Esophagus muscularis mucosa (tissue), 4 donors: ENCODE data around the gene EFTUD2.

Experiments used
- EP300 ChIP-seq: sonication (generic); formaldehyde crosslinking; IDR thresholded peaks from one replicate; pipeline ENCODE4 v1.6.1; 2017; ENCODE audit warnings: antibody characterized with exemption
- POLR2A ChIP-seq: fragments of 450-650 bp; IDR thresholded peaks from one replicate; pipeline ENCODE4 v1.6.1; 2017; ENCODE audit warnings: antibody characterized with exemption, moderate library complexity, mild to moderate bottlenecking, low read depth
- POLR2AphosphoS5 ChIP-seq, 2 donors: sonication (generic); formaldehyde crosslinking; IDR thresholded peaks; one replicate each; pipeline ENCODE4 v1.6.1; 2017; ENCODE audit warnings: antibody characterized with exemption in 2 of 2
- TF ChIP-seq, protein P1 (sequence below), 3 experiments: fragments of 200-600 bp in 2 of 3; fragments of 450-650 bp in 1 of 3; sonication (generic) in 2 of 3; IDR thresholded peaks; one replicate each; pipeline ENCODE4 v1.5.1; 2017 to 2019; ENCODE audit warnings: antibody characterized with exemption in 3 of 3, mild to moderate bottlenecking in 2 of 3, moderate library complexity in 1 of 3

DNA sequence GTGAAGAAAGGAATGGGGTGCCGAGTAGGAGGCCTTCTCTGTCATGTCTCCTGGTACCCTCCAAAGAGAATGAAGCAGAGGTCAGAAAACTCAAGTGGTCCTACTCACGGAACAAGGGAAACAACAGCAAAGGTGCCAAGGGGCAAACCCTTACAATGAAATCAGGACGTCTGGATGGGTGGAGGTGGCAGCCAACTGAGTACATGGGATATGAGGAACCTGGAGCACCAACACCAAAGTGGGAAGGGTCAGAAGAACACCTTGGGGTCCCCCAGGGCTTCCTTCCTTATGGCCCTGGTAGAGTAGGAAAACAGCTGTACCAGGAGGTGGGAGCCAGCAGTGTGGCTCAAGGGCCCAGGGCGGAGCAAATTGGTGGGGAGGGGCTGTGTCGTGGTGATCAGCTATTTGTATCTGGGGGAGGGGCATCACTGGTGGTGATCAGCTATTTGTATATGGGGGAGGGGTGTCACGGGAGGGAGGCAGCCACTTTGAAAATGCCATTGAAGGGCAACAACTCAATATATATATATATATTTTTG, 50.9 kb downstream of the EFTUD2 start:
- TF ChIP-seq, protein P1, sequence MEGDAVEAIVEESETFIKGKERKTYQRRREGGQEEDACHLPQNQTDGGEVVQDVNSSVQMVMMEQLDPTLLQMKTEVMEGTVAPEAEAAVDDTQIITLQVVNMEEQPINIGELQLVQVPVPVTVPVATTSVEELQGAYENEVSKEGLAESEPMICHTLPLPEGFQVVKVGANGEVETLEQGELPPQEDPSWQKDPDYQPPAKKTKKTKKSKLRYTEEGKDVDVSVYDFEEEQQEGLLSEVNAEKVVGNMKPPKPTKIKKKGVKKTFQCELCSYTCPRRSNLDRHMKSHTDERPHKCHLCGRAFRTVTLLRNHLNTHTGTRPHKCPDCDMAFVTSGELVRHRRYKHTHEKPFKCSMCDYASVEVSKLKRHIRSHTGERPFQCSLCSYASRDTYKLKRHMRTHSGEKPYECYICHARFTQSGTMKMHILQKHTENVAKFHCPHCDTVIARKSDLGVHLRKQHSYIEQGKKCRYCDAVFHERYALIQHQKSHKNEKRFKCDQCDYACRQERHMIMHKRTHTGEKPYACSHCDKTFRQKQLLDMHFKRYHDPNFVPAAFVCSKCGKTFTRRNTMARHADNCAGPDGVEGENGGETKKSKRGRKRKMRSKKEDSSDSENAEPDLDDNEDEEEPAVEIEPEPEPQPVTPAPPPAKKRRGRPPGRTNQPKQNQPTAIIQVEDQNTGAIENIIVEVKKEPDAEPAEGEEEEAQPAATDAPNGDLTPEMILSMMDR (IDR thresholded peaks at IDR 0.05): no peak
- TF ChIP-seq POLR2A (no peak), POLR2AphosphoS5 (IDR thresholded peaks at IDR 0.05) (no peak), EP300 (no peak)
